Measurements from ENCODE around the gene FAM240B. TPM values are rescaled to one million over a fixed set of nuclear protein-coding genes. Genes with fewer than 3 reads are reported as not detected.

The FAM240B gene
- total and polyA plus RNA-seq, 12 donors = not detected

DNA sequence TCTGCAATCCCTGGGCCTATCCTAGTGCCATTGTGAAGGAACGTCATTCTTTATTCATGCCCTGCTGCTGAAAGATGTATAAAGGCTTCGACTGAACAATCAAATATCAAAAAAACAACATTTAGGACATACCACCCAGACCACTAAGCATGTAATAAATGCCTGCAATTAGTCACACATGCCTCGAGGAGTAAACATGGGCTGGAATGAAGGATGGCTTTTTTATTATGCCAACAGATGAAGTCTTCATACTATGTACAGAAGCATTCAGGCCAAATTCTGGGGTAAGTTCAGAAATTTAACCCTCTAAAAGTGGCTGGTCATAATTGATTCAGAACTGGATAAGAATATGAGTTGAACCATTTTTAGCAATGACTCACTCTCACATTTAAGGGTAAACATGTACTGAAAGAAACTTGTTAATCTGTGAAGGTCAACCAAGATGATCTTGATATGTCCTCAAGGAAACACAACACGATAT is 38.1 kb downstream of the FAM240B start:
- WGBS, 4 donors = 53 to 63% (median 60%) methylated on average over 4 of the region's 4 CpGs

GRCh38 chr9:38680837-38681445 is 39.0 kb downstream of the FAM240B start:
- no peak overlapping the region for H3K27ac ChIP-seq
- H3K4me1 ChIP-seq (replicated peaks in 1 of 2) = no peaks in the 10 kb centered on the region
- H3K9me3 ChIP-seq (replicated peaks in 1 of 3) = no peaks in the 10 kb centered on the region
- WGBS, 4 donors = 87 to 96% (median 92%) methylated on average over 13 to 14 of the region's 14 CpGs
- intact Hi-C loops (cut with DNase I) = no loop called here
- no peaks in the 10 kb centered on the region for H3K36me3 ChIP-seq (replicated peaks in 1 of 2)
- no peak overlapping the region for H3K4me3 ChIP-seq
- TF ChIP-seq CTCF (IDR thresholded peaks at IDR 0.05) (no peak), POLR2A (IDR thresholded peaks at IDR 0.05) (no peak)
- H3K27me3 ChIP-seq = no peaks in the 10 kb centered on the region
- no peak for DNase-seq

More for the DNA sequence above, 38.1 kb downstream of the FAM240B start:
- DNase-seq = no peak
- intact Hi-C loops (cut with DNase I) = no loop called here
- no peak overlapping the region for H3K4me3 ChIP-seq
- H3K27ac ChIP-seq = no peak overlapping the region
- TF ChIP-seq POLR2A (IDR thresholded peaks at IDR 0.05) = no peak
- no peak for TF ChIP-seq CTCF (IDR thresholded peaks at IDR 0.05)
- H3K36me3 ChIP-seq (replicated peaks in 1 of 2) = no peaks in the 10 kb centered on the region
- no peaks in the 10 kb centered on the region for H3K9me3 ChIP-seq (replicated peaks in 1 of 3)
- H3K27me3 ChIP-seq = no peaks in the 10 kb centered on the region
- no peaks in the 10 kb centered on the region for H3K4me1 ChIP-seq (replicated peaks in 1 of 2)

DNA sequence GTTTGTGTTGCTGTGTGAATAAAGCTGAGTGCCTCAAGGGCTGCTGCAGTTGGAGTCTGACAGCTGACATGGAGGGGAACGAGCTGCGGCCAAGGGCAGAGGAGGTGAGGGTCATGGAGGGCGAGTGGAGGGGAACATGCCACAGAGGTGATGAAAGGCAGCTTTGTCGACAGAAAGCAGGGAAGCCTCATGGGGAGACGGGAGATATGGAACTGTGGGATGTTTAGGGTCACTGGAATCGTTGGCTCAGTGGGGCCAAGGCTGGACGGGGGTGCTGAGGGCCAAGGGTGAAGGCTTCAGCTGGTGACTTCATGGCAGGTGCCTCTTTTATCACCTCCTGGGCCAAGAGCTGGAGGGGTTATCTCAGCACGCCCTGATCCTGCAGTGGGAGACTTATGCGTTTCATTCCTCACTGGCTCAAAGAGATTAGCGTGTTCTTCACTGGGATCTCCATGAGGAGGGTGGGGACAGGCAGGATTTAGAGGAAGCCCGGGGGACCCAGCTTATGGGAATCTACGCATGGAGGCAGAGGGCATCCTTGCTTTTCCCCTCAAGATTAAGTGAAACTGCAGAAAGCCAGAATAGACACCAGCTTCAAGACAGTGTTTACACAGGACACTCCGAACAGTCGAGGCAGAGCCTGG is 42.2 kb downstream of the FAM240B start:
- WGBS, 4 donors = 47 to 62% (median 58%) methylated on average over 8 to 14 of the region's 14 CpGs
- DNase-seq = no peak

More for the DNA sequence above, 42.2 kb downstream of the FAM240B start:
- no peaks in the 10 kb centered on the region for H3K27me3 ChIP-seq
- H3K27ac ChIP-seq = no peak overlapping the region
- H3K9me3 ChIP-seq (replicated peaks in 1 of 3) = no peaks in the 10 kb centered on the region
- no peaks in the 10 kb centered on the region for H3K36me3 ChIP-seq (replicated peaks in 1 of 2)
- TF ChIP-seq POLR2A (IDR thresholded peaks at IDR 0.05) (no peak), CTCF (IDR thresholded peaks at IDR 0.05) (no peak)
- H3K4me1 ChIP-seq (replicated peaks in 1 of 2) = no peaks in the 10 kb centered on the region
- no peak overlapping the region for H3K4me3 ChIP-seq
- intact Hi-C loops (cut with DNase I) = loop anchor here in 1 of 2 donors (10.0 kb wide), 1 partner anchor 57 kb away; no protein-coding TSS in a partner anchor

All from adrenal gland (tissue), 12 donors.